PC-9 (cell line): ENCODE measurements around the gene DSG1.

Experiments used
- CTCF ChIP-seq: fragments of 200-600 bp; sonication (generic); conservative IDR thresholded peaks from 2 replicates; pipeline ENCODE4 v1.6.1; 2017; ENCODE audit warnings: mixed run types, antibody characterized with exemption, mild to moderate bottlenecking, moderate library complexity
- EZH2 ChIP-seq: fragments of 200-600 bp; sonication (generic); IDR thresholded peaks from 2 replicates; pipeline ENCODE4 v1.8.0; 2017; ENCODE audit warnings: antibody characterized with exemption, low read depth

- TF ChIP-seq CTCF (no peak), EZH2 (no peak)
Measured at GRCh38 chr18:31281437-31281836, 36.5 kb upstream of the DSG1 start.
